HG03196 (cell line): Measurements from ENCODE around the gene PRKAR1B.

Experiments
- ATAC-seq: cut with Tn5 transposase; IDR thresholded peaks from one replicate; pipeline ENCODE4 v1.9.1; 2021; ENCODE audit not compliant: unreplicated experiment

The PRKAR1B gene

DNA sequence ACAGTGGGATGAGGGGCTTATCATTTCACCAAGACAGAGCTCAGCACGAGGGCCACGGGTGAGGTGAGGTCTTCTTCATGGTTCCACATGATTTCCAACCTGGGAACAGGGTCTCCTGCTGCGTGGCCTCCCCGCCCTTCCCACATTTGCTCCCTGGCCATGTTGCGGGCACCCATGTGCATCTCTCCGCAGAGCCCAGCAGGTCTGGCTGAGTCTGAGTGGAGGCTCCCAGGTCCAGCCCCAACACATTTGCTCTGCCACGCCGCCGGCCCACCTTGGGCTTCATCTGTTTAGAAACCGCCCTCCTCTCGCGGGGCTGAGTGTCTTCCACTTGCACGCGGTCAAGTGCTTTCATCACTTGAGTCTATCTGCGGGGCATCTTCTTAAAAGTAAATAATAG, 14.8 kb upstream of the PRKAR1B start:
- no peak for ATAC-seq

DNA sequence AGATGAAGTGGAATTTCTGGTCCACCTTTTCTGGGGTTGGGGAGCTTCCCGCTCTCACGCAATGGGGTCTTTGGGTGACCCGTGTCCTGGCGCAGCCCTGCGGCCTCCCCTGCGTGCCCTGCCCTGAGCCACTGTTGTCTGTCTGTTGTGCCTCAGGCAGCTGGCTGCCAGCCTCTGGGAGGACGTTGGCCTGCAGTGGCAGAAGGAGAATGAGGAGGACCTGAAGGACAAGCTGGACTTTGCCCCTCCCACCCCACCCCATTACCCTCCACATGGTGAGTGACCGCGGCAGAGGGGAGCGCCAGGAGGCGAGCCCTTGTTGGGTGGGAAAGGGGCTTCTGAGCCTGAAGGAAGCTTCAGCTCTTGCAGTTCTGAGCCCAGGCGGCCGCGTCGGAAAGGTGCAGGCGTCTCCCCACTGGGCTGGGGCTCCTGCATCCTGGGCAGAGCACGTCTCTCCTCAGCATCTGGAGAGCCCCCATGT, 14.2 kb upstream of the PRKAR1B start:
- ATAC-seq: no peak

DNA sequence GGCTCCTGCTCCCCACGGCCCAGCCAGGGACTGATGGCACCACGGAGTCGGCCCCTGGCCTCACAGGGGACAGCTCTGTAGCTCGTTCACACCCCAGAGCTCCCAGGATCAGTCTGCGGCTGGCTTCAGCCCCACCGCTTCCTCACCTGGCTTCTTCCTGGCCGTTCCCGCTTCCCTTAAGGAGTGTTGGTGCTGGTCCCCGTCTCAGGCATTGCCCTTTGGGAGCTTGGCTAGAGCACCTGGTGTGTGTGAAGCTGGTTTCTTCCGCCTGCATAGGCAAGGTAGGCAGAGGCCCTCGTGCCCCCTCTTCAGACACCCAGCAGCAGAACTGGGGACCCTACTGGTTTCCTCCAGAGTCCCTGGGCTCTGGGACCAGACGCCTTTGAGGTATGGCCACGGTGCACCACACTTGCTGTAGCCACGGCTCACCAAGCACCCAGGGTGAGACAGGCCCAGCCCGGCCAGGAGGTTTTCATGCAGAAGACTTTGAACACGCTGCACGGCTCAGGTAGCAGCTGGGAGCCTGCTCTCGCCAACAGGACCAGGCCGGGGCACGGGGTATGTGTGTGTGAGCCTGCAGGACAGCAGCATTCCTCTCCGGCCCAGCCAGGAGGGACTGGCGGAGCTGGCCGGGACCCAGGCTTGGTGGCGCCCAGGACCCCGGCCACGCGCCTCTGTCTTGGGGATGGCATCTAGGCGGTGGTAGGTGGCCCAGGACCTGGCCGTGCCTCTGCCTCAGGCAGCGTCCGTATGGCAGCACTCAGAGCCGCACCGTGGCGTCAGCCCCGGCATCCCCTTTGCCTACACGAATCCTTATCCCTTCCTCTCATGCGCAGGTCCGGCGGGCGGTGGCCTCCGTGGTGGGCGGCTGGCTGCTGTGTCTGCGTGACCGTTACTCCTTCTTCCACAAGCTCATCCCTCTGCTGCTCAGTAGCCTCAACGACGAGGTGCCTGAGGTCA, 13.2 kb upstream of the PRKAR1B start:
- ATAC-seq: no peak

- ATAC-seq: no peak
Measured at GRCh38 chr7:739455-739982, 12.4 kb upstream of the PRKAR1B start.

GRCh38 chr7:738723-739454, 11.8 kb upstream of the PRKAR1B start:
- no peak for ATAC-seq

DNA sequence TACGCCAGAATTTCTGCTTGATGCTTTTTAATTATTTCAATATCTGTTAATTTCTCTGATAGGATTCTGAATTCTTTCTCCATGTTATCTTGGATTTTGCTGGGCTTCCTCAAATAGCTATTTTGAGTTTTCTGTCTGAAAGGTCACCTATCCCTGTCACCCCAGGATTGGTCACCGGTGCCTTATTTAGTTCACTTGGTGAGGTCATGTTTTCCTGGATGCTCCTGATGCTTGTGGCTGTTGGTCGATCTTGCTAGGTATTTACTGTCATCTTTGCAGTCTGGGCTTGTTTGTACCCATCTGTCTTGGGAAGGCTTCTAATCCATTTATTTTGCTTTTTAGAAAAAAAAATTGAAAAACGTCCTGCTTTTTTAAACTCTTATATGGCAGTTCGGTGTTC, 11.2 kb upstream of the PRKAR1B start:
- no peak for ATAC-seq

DNA sequence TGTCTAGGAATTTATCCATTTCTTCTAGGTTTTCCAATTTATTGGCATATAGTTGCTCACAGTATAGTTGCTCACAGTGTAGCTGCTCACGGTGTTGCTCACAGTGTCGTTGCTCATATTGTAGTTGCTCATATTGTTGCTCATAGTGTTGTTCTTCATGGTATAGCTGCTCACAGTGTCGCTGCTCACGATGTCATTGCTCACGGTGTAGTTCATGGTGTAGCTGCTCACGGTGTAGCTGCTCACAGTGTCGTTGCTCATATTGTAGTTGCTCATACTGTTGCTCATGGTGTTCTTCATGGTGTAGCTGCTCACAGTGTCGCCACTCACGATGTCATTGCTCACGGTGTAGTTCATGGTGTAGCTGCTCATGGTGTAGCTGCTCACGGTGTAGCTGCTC, 7.7 kb upstream of the PRKAR1B start:
- ATAC-seq: no peak

- no peak for ATAC-seq
Measured at GRCh38 chr7:734214-734613, 7.1 kb upstream of the PRKAR1B start.

- no peak for ATAC-seq
Measured at GRCh38 chr7:732556-732955, 5.5 kb upstream of the PRKAR1B start.

DNA sequence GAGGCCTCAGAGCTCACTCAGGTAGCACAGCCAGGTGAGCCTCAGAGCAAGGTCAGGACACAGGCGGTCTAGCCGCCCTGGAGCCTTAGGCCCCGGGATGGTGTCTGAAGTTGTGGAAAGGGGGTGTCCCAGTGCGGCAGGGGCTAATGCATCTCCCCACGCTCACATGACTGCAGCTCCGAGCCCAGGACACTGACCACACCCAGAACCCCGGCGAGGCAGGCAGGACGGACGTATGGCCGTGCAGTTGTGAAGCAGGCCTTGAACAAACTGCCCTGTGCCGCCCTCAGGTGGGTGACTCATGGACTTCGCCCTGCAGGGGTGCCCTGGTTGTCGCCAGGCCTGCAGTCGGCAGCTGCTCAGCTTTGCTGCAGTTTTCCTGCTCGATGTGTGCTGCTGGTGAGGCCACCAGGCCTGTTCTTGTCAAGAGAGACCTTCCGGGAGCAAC, 5.0 kb upstream of the PRKAR1B start:
- ATAC-seq: no peak

- ATAC-seq: no peak
Measured at GRCh38 chr7:731440-732085, 4.5 kb upstream of the PRKAR1B start.

GRCh38 chr7:730501-731439, 3.7 kb upstream of the PRKAR1B start:
- ATAC-seq: no peak

GRCh38 chr7:729140-730000, 2.3 kb upstream of the PRKAR1B start:
- ATAC-seq: no peak

DNA sequence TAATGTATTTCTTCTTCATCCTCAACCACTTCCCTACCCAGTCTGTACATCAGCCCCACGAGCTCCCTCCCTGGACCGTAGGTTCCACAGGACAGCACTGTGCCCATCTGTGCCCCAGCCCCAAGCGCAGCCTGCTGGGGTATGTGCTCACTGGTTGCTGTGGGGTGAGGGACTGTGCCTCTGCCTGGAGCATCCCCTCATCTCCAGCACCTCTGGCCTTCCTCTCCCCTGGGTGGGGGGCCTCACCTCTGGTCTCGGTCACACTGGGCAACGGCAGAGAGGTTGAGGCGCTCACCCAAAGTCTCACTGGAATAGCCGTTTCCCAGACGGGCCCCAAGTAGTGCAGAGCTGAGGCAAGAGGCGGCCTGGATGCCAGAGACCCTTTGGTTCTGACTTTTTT, 1.5 kb upstream of the PRKAR1B start:
- no peak for ATAC-seq

- no peak for ATAC-seq
Measured at GRCh38 chr7:727806-728460, 852 bp upstream of the PRKAR1B start.

DNA sequence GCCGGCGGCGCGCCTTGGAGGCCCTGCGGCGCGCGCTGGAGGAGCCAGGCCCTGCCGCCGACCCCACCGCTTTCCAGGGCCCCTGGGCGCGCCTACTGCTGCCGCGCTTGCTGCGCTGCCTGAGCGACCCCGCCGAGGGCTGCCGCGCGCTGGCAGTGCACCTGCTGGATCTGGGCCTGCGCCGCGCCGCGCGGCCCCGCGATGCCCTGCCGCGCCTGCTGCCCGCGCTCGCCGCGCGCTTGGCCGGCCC, 302 bp downstream of the PRKAR1B start:
- peak; percentile 20 for ATAC-seq

DNA sequence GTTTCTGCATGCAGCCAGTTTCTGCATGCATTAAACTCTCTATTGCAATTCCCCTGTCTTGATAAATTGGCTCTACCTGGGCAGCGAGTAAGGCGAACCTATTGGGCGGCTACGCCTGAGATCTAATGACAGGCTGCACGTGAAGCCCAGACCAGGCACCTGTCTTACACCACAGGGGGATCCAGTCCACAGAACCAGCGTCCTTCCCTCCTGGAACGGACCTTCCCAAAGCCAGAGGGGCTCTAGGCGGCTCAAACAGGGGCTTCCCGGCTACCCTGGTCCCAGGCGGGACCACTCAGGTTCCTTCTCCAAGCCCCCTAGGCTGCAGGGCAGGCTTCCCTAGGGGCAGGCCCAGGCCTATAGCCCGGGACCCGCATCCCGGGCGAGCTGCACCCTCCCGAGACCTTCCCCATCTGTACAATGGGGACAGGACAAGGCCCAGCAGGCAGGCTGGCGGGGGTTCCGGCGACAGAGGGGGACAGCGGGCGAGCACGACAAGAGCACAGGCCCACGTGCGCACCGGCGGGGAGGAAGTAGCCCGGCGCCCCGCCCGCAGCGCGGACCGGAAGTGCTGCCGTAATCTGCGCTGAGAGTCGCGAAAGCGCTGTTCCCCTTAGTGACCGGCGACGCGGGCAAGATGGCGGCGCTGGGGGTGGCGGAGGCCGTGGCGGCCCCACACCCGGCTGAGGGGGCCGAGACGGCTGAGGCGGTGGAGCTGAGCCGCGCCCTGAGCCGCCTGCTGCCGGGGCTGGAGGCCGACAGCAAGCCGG, 812 bp downstream of the PRKAR1B start, which contains the start of gene DNAAF5:
TSS of gene DNAAF5 (plus strand) at position 616 of the 770 bp plus-strand sequence. CDS start at position 638, 22 bp downstream.
- ATAC-seq: peak; percentile 86
